Renal pelvis (tissue), 4 donors: ENCODE data around the gene COMMD8. TPM values are rescaled to one million over a fixed set of nuclear protein-coding genes. Genes with fewer than 3 reads are reported as not detected.
A peak's percentile ranks its signal among the peaks of the same experiment; 100 is the strongest.

Source experiments
- DNase-seq: peaks from one replicate; pipeline ENCODE4 v3.0.0-alpha.2; 2013
- polyA plus RNA-seq, 3 donors: library from polyadenylated mRNA; unstranded; fragments of 120-200 nt; gene quantifications; one replicate each; pipeline ENCODE4 v1.2.1, GENCODE V29; 2013; ENCODE audit not compliant: insufficient read length in 3 of 3

Gene COMMD8
- polyA plus RNA-seq, 3 donors: 34.4 to 36.2 (median 34.8) TPM

DNA sequence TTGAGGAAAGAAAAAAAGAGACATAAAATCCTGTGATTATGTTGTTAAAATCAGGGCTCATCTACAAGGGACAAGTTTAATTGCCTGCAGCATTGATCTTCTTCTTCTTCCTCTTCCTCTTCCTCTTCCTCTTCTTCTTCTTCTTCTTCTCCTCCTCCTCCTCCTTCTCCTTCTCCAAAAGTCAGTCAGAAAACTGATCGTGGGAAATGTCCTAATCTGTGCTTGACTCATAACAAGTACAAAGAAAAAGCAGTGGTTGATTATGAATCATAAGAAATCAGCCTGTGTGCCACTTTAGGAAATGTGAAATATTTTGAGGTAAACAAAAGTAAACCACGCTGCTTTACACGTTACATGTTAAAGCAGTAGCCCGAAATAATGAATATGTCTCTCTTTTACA is 18.8 kb upstream of the COMMD8 start:
- DNase-seq: no peak

- DNase-seq: no peak
These were observed 15.3 kb upstream of the COMMD8 start for GRCh38 chr4:47478804-47479203.

- DNase-seq: no peak
These were observed 11.9 kb upstream of the COMMD8 start for GRCh38 chr4:47475411-47475810.

DNA sequence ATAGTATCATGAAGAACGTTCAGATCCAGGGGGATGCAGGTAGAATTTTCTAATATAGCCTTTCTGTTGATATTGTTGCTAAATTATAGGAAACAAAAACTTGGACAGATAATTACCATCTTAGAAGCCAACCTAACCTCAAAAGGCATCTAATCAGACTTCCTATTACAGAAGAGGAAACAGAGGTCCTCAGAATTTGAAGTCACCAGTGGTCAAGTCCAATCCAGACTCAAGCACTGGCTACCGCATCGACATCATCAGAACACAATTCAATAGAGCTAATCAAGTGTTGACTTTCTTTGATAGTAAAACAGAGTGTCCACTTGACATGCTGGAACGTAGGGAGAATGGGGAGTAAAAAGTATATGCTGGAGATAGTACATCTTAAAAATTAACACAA is 11.3 kb upstream of the COMMD8 start:
- no peak for DNase-seq

GRCh38 chr4:47473141-47473750 is 9.7 kb upstream of the COMMD8 start:
- no peak for DNase-seq

GRCh38 chr4:47471591-47471990 is 8.1 kb upstream of the COMMD8 start:
- no peak for DNase-seq

DNA sequence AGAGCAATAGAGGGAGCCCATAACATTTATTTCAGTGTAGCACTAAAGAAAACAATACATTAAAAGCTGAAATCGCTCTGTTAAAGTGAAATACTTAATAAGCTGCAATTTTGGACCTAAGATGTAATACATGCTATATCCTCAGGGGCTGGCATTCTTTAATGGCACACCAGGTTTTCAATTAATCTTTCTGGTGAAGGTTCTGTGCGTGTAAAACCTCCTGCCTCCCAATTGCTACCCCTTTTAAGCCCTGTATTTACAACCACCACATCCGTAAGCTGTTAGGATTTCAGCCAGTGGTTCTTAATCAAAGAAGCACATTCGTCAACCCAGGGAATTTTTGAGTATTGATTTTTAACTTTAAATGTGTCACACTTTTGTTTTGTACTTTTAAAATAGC is 7.6 kb upstream of the COMMD8 start:
- no peak for DNase-seq

DNA sequence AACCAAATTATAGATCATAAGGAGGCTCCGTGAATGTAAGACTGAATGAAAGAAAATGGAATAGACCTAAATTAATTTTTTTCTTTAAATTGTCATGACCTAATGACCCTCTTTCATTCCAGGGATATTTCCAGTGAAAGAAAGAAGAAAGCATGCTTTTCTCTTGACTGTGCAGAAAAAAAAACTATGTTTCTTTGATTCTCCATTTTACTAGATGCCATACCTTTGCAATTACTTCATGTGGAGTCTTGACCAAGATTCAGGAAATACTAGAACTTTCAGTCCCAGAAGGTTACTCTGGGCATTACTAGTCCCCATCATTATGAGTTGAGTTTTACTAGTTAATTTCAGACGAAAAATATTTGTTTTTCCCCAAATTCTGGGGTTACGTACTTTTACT is 6.4 kb upstream of the COMMD8 start:
- no peak for DNase-seq

DNA sequence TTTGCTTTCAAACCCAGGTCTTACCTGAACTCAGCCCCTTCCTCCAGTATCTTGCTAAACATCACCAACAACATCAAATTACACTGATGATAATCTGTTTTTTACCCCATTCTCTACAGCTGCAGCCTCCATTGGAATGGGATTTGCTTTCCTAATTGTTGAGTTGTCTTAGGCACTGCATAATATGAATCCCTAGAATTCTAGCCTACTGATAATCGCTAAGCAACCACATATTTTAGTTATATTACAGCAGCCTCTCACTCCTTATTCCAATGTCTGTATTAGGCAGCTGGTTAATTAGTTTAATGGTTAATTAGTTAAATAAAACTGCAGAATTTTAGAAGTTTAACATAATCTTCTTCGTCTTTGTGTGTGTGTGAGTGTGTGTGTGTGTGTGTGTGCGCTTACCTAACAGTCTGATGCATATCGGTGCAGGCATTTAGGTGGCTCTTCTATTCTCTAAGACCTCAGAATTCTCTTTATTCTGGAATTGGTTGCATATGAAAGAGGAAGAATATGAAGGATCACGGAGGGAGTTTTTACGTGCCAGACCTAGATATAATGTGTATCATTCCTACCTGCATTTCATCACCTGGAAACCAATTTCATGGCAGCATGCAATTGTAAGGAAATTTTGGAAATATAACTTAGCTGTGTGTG is 5.3 kb upstream of the COMMD8 start:
- no peak for DNase-seq

GRCh38 chr4:47466056-47466785 is 2.7 kb upstream of the COMMD8 start:
- DNase-seq: no peak

DNA sequence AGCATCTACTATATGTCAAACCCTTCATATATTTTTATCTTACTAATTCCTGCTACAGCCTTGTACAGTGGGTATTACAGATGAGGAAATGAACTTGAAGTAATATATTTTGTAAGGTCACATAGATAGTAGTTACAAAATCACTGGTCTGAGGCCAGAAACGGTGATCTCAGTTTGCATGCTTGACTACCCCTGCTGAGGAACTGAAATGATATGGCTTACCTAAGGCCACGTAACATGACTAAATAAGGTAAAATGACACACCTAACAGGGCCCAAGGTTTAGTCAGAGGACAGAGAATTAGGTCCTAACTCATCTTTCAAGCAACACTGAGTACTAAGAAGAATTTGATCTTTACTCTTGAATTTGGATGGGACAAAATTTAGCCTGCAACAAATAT is 1.5 kb upstream of the COMMD8 start:
- DNase-seq: no peak

GRCh38 chr4:47462799-47463234 is 685 bp downstream of the COMMD8 start:
- DNase-seq: no peak

DNA sequence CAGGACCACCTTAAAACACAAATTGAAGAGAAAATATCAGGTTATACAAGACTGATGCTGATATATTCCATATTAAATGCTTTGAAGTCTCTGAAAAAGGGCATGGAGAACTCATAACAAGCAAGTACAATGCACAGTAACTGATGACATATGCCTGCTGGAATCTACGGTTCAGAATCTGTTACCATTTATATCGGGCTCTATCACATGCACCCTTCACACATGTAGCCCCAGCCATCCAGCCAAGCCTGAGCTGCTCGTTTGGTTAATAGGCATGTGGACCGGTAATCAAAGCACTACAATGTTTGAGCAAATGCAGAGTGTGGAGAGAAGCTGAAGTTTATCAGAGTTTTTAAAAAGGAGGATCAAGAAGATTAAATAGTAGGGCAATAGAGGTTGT is 11.8 kb downstream of the COMMD8 start:
- DNase-seq: no peak

DNA sequence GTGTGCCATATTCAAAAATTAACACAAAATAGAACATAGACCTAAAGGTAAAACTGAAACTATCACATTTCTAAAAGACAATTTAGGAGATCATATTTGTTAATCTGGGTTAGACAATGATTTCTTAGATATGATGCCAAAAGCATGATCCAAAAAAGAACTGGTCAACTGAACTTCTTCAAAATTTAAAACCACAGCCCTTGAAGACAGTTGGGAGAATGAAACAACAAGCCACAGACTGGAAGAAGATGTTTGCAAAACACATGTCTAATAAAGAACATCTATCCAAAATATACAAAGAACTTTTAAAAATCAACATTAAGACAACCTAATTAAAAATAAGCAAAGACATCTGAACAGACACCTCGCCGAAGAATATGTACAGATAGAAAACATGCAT is 19.5 kb downstream of the COMMD8 start:
- no peak for DNase-seq

DNA sequence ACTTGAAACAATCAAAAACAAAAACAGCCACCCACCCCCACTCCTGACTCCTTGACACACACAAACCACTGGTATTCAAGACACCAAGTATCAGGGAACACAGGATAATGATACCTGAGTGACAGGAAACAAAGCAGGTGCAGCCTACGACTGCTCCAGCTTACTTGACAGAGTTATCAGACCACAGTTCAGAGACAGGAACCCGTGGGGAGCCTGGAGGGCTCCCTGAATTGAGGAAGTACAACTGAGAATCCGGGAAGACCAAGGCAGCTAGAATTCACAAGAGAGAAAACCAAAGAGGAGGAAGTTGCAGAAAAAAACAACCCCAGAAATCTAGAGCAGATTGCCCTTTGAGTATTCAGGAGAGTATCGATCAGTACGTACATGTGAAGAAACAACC is 20.5 kb downstream of the COMMD8 start:
- DNase-seq: no peak

DNA sequence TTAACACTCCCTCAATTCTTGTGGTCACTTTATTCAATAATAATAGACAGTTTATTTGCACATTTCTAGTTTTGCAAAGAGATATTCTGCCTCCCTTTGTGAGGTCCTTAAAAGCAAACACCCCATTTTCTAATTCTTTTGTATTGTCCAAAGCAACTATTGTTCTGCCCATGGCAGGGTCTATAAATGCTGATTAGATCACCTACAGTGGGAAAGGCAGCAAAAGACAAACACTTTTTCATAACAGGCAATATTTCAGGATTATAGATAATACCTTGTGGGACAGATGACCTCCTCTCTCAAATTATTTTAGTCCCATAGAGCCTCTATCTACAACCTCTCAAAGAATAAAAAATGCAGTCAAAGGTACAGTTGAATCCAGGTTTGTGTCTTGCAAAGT is 28.6 kb downstream of the COMMD8 start:
- DNase-seq: no peak

- DNase-seq: no peak
These were observed 30.8 kb downstream of the COMMD8 start for GRCh38 chr4:47432749-47433148.

- DNase-seq: no peak
These were observed 35.6 kb downstream of the COMMD8 start for GRCh38 chr4:47427935-47428334.

DNA sequence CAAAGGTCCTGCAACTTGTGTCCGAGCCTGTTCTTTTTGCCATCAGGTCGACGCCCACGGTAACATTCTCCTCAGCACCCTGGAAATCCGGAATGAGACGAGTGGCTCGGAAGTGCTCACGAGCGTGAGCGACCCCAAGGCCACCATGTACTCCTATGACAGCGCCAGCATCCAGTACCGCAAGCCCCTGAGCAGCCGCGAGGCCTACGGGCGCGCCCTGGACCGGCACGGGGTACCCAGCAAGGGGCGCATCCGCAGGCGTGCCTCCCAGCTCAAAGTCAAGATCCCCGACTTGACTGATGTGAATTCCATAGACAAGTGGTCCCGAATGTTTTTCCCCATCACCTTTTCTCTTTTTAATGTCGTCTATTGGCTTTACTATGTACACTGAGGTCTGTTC is 37.9 kb downstream of the COMMD8 start:
- no peak for DNase-seq

- DNase-seq: no peak
These were observed 44.2 kb downstream of the COMMD8 start for GRCh38 chr4:47419296-47419695.

DNA sequence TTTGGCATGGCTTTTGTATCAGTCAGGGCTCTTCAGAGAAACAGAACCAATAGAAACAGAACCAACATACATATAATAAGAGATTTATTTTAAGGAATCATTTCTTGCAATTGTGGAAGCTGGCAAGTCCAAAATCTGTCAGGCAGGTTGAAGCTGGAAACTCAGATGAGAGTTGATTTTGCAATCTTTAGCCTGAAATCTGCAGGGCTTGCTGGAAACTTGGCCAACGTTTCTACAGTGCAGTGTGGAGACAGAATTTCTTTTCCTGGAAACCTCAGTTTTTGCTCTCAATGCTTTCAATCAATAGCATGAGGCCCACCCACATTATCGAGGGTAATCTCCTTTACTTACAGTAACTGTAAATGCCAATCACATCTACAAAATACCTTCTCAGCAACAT is 45.4 kb downstream of the COMMD8 start:
- DNase-seq: no peak

GRCh38 chr4:47415719-47416118 is 47.8 kb downstream of the COMMD8 start:
- no peak for DNase-seq

- DNase-seq: peak; percentile 76
These were observed 50.0 kb downstream of the COMMD8 start for GRCh38 chr4:47413521-47413920.
